Measurements from ENCODE around the gene ARID1B. TPM values are rescaled to one million over a fixed set of nuclear protein-coding genes. Genes with fewer than 3 reads are reported as not detected.

Gene ARID1B
- total RNA-seq, 1 experiment from 2014 or later = 24.2 TPM

DNA sequence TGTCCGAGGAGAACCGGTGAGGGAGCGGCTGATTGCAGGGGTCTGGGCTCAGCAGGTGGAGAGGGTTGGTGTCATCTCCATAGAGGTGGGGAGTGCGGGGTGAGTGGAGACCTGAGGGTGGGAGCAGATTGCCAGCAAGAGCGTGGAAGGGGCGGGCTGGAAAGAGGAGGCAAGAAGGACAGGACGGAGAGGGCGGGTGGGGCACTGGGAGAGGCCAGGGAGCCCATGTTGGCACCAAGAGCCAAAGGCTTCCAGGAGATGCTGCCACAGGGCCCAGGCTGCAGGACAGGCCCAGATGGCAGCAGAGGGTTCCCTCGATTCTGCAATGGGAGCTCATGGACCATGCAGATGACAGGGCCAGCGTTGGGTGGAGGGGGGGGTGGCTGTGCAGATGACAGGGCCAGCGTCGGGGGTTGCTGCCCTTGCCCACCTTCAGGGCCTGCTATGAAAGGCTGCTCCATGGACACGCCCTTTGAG is 440.8 kb downstream of the ARID1B start:
- intact Hi-C loops (cut with micrococcal nuclease) = no loop called here
- Histone ChIP-seq H2AFZ (ENCODE audit: low read length) (no peak overlapping the region), H4K20me1 (ENCODE audit: low read length) (no peaks in the 10 kb centered on the region), H3K27ac (ENCODE audit: low read length) (no peak overlapping the region), H3K27me3 (ENCODE audit: low read length) (no peaks in the 10 kb centered on the region), H3K4me1 (ENCODE audit: insufficient read depth, low read length) (peaks cover 33% of the 10 kb centered on the region), H3K36me3 (ENCODE audit: low read depth, low read length) (no peaks in the 10 kb centered on the region), H3K79me2 (ENCODE audit: low read length) (no peaks in the 10 kb centered on the region), H3F3A (ENCODE audit: low read length, unreplicated experiment) (no peaks in the 10 kb centered on the region), H3K4me3 (ENCODE audit: low read length) (no peak overlapping the region), H3K9ac (ENCODE audit: low read length) (no peak overlapping the region), H3K9me3 (ENCODE audit: low read length) (no peaks in the 10 kb centered on the region), H3K4me2 (ENCODE audit: low read length) (no peak overlapping the region), H3K9me2 (replicated peaks; ENCODE audit: low read length) (no peaks in the 10 kb centered on the region)
- TF ChIP-seq EZH2phosphoT487 (IDR thresholded peaks at IDR 0.05; ENCODE audit: borderline replicate concordance, low read length) (no peak), EZH2 (IDR thresholded peaks at IDR 0.05; ENCODE audit: low read length, unreplicated experiment) (no peak)
- TF ChIP-seq, protein P1, sequence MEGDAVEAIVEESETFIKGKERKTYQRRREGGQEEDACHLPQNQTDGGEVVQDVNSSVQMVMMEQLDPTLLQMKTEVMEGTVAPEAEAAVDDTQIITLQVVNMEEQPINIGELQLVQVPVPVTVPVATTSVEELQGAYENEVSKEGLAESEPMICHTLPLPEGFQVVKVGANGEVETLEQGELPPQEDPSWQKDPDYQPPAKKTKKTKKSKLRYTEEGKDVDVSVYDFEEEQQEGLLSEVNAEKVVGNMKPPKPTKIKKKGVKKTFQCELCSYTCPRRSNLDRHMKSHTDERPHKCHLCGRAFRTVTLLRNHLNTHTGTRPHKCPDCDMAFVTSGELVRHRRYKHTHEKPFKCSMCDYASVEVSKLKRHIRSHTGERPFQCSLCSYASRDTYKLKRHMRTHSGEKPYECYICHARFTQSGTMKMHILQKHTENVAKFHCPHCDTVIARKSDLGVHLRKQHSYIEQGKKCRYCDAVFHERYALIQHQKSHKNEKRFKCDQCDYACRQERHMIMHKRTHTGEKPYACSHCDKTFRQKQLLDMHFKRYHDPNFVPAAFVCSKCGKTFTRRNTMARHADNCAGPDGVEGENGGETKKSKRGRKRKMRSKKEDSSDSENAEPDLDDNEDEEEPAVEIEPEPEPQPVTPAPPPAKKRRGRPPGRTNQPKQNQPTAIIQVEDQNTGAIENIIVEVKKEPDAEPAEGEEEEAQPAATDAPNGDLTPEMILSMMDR (conservative IDR thresholded peaks at IDR 0.05; ENCODE audit: low read depth, low read length) = no peak
- no peak for DNase-seq
- CTCF ChIA-PET = no interaction called here
- POLR2A ChIA-PET (ENCODE audit: unreplicated experiment) = no interaction called here
- no peak for ATAC-seq
- BruUV-seq (replicated peaks) = no TSS peak

- H3K36me3 ChIP-seq (ENCODE audit: low read depth, low read length) = no peaks in the 10 kb centered on the region
- peak overlapping the region; percentile 65 for H3K27ac ChIP-seq (ENCODE audit: low read length)
- H3K4me2 ChIP-seq (ENCODE audit: low read length) = no peak overlapping the region
- no peaks in the 10 kb centered on the region for H3K79me2 ChIP-seq (ENCODE audit: low read length)
- DNase-seq (no peak), ATAC-seq (no peak)
- H3K27me3 ChIP-seq (ENCODE audit: low read length) = no peaks in the 10 kb centered on the region
- no peak overlapping the region for H3K9ac ChIP-seq (ENCODE audit: low read length)
- no peaks in the 10 kb centered on the region for H3K9me2 ChIP-seq (replicated peaks; ENCODE audit: low read length)
- no peaks in the 10 kb centered on the region for H4K20me1 ChIP-seq (ENCODE audit: low read length)
- CTCF ChIA-PET = no interaction called here
- peaks cover 33% of the 10 kb centered on the region for H3K4me1 ChIP-seq (ENCODE audit: insufficient read depth, low read length)
- TF ChIP-seq EZH2phosphoT487 (IDR thresholded peaks at IDR 0.05; ENCODE audit: borderline replicate concordance, low read length) (no peak), EZH2 (IDR thresholded peaks at IDR 0.05; ENCODE audit: low read length, unreplicated experiment) (no peak)
- TF ChIP-seq, protein P1 (conservative IDR thresholded peaks at IDR 0.05; ENCODE audit: low read depth, low read length) = no peak
- intact Hi-C loops (cut with micrococcal nuclease) = no loop called here
- H3K4me3 ChIP-seq (ENCODE audit: low read length) = no peak overlapping the region
- H3K9me3 ChIP-seq (ENCODE audit: low read length) = no peaks in the 10 kb centered on the region
- no peak overlapping the region for H2AFZ ChIP-seq (ENCODE audit: low read length)
- no TSS peak for BruUV-seq (replicated peaks)
- H3F3A ChIP-seq (ENCODE audit: low read length, unreplicated experiment) = no peaks in the 10 kb centered on the region
- POLR2A ChIA-PET (ENCODE audit: unreplicated experiment) = no interaction called here
Measured at GRCh38 chr6:157218371-157219198, 441.4 kb downstream of the ARID1B start.
